HepG2 (cell line): Measurements from ENCODE around the gene ZNF747. TPM values are rescaled to one million over a fixed set of nuclear protein-coding genes. Genes with fewer than 3 reads are reported as not detected.
A peak's percentile ranks its signal among the peaks of the same experiment; 100 is the strongest.

Experiments
- AHR ChIP-seq: IDR thresholded peaks from 2 replicates; pipeline ENCODE4 v1.6.1; 2018; ENCODE audit warnings: missing genetic modification reagents, missing compliant biosample characterization
- ARID3A ChIP-seq: IDR thresholded peaks from 2 replicates; pipeline ENCODE4 v1.6.1; 2012; ENCODE audit warnings: low read depth, low read length, improper control_type of control experiment
- BCL6 ChIP-seq: IDR thresholded peaks from 2 replicates; pipeline ENCODE4 v1.6.1; 2016; ENCODE audit warnings: missing genetic modification reagents, missing compliant biosample characterization
- EED ChIP-seq: sonication (generic); formaldehyde crosslinking; IDR thresholded peaks from 2 replicates; pipeline ENCODE4 v1.5.0; 2020; ENCODE audit warnings: mild to moderate bottlenecking, missing genetic modification reagents
- GMEB2 ChIP-seq: IDR thresholded peaks from 2 replicates; pipeline ENCODE4 v1.6.1; 2016; ENCODE audit warnings: missing biosample characterization, missing genetic modification reagents, low read depth
- IKZF1 ChIP-seq: fragments of 450-650 bp; IDR thresholded peaks from 2 replicates; pipeline ENCODE4 v1.7.1; 2016
- MAFK ChIP-seq, 2 experiments: IDR thresholded peaks in 1 of 2; conservative IDR thresholded peaks in 1 of 2; 2 replicates each; pipeline ENCODE4 v1.6.1; 2011; ENCODE audit warnings: improper control_type of control experiment in 2 of 2, low read length in 2 of 2
- MBD4 ChIP-seq: IDR thresholded peaks from 2 replicates; pipeline ENCODE4 v1.6.1; 2012; ENCODE audit warnings: low read length, inconsistent platforms, borderline replicate concordance
- MBNL3 ChIP-seq: fragments of 250-450 bp; sonication (Bioruptor Pico); conservative IDR thresholded peaks from 2 replicates; pipeline ENCODE4 v1.8.0; 2022; ENCODE audit warnings: mild to moderate bottlenecking, inconsistent platforms
- MED8 ChIP-seq: sonication (generic); formaldehyde crosslinking; IDR thresholded peaks from 2 replicates; pipeline ENCODE4 v1.8.1; 2023; ENCODE audit warnings: mild to moderate bottlenecking, missing genetic modification reagents; ENCODE audit not compliant: insufficient replicate concordance
- NAIF1 ChIP-seq: sonication (generic); formaldehyde crosslinking; IDR thresholded peaks from 2 replicates; pipeline ENCODE4 v1.5.0; 2020; ENCODE audit warnings: mild to moderate bottlenecking, missing genetic modification reagents, borderline replicate concordance
- RELA ChIP-seq: sonication (generic); formaldehyde crosslinking; IDR thresholded peaks from 2 replicates; pipeline ENCODE4 v1.4.0; 2020; ENCODE audit warnings: missing genetic modification reagents
- ZNF687 ChIP-seq: sonication (generic); formaldehyde crosslinking; IDR thresholded peaks from 2 replicates; pipeline ENCODE4 v1.5.1; 2020; ENCODE audit warnings: mild to moderate bottlenecking, missing genetic modification reagents, moderate library complexity
- ZNF740 ChIP-seq: sonication (generic); formaldehyde crosslinking; IDR thresholded peaks from 2 replicates; pipeline ENCODE4 v1.4.0; 2020; ENCODE audit warnings: missing genetic modification reagents
- ZNF883 ChIP-seq: sonication (generic); formaldehyde crosslinking; IDR thresholded peaks from 2 replicates; pipeline ENCODE4 v1.5.1; 2020; ENCODE audit warnings: mild to moderate bottlenecking, missing genetic modification reagents; ENCODE audit errors: not compliant biosample characterization
- polyA plus RNA-seq, 8 experiments: library from polyadenylated mRNA; depleted of rRNA in 3 of 8; stranded (reverse) in 7 of 8; unstranded in 1 of 8; fragments of >200 nt; fragmentation: Illumina TruSeq in 4 of 8; extraction: Trizol in 4 of 8; gene quantifications; 2 replicates each; pipeline versions ENCODE4 v1.2.1 to v1.2.3, GENCODE V29; 2011 to 2016; ENCODE audit warnings: low read depth in 4 of 8, missing spikeins in 1 of 8, mixed read lengths in 1 of 8; ENCODE audit not compliant: insufficient read depth in 1 of 8
- total RNA-seq, 5 experiments: library from RNA; depleted of rRNA; stranded (reverse); fragments of >200 nt; fragmentation: Illumina TruSeq; extraction: Trizol; gene quantifications; 2 replicates each; pipeline ENCODE4 v1.2.3, GENCODE V29; 2016; ENCODE audit warnings: low read depth in 1 of 5

Gene ZNF747
- total and polyA plus RNA-seq, 2 of the 13 experiments (the other 11 are each of a cell fraction or from before 2014, with no cell fraction given), result 7.2 to 10.2 TPM

- TF ChIP-seq GMEB2 (CRISPR knock-in tag), result peak; percentile 97
- TF ChIP-seq ARID3A, result peak; percentile 78; the same call in 1 of the 2 replicates
- TF ChIP-seq MBNL3 (CRISPR knock-in tag), result no peak
- TF ChIP-seq AHR, result peak; percentile 73; the same call in 1 of the 2 replicates
- peak; percentile 90 for TF ChIP-seq ZNF687 (CRISPR knock-in tag)
- peak; percentile 86 for TF ChIP-seq MED8 (CRISPR knock-in tag)
- peak; percentile 65; the same call in 1 of the 2 replicates for TF ChIP-seq NAIF1 (CRISPR knock-in tag)
- TF ChIP-seq MAFK (conservative IDR thresholded peaks at IDR 0.05 in 1 of 2, IDR thresholded peaks at IDR 0.05 in 1 of 2; ENCODE audit: low read length in 2 of 2), result no peak
- TF ChIP-seq IKZF1, result no peak
- no peak for TF ChIP-seq ZNF883 (CRISPR knock-in tag)
- no peak; the same call in 1 of the 2 replicates for TF ChIP-seq BCL6 (CRISPR knock-in tag)
- TF ChIP-seq MBD4, result no peak
- TF ChIP-seq ZNF740 (CRISPR knock-in tag), result no peak
- TF ChIP-seq EED (CRISPR knock-in tag), result peak; percentile 74; the same call in 1 of the 2 replicates
- no peak; the same call in 1 of the 2 replicates for TF ChIP-seq RELA (CRISPR knock-in tag)
Observed at GRCh38 chr16:30557957-30558788, 23.5 kb upstream of the ZNF747 start, which contains the start of gene ZNF764 (continued).
